GM12874 (cell line): Measurements from ENCODE around the gene DEFB132.

ENCODE experiments used
- TF ChIP-seq, protein P1 (sequence below): IDR thresholded peaks from 2 replicates; pipeline ENCODE4 v1.5.1; 2011; ENCODE audit warnings: low read depth, mild to moderate bottlenecking, control low read depth, low read length, moderate library complexity; ENCODE audit not compliant: insufficient read depth

DEFB132 gene

DNA sequence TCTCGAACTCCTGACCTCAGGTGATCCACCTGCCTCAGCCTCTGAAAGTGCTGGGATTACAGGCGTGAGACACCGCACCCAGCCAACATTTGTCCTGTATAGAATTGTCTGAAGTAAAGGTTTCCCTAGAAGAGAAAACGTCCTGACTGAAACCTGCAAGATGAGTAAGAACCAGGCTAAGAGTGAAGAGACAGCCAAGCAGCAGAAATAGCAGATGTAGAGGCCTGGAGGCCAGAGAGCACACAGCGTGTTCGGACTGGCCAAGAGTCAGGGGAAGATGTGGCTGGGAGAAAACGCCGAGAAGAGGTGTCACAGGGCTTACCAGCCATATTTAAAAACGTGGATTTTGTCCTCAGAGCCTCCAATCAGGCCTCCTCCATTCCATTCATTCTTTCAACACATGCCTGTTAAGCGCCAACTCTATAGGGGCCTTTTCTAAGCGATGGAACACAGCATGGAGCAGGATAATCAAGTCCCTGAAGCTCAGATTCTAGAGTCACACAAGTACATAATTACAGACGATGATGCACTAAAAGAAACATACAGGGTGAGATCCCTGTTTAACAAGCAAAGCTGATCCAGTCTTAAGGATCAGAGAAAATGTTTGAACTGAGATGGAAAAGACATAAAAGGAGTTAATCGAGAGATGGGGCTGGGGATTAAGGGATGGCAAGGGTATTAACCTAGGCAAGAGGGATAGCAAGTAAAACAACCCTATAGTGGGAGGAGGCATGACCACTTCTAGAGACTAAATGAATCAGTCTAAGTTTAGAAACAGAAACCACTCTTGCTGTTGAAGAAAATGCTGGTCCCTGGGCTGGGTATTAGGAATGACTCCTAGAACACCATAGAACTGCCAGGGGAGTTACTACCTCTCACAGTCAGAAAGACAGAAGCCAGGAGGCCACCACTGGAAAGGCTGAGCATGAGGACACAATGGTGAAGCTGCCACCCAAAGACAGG is 44.6 kb downstream of the DEFB132 start:
- TF ChIP-seq, protein P1, sequence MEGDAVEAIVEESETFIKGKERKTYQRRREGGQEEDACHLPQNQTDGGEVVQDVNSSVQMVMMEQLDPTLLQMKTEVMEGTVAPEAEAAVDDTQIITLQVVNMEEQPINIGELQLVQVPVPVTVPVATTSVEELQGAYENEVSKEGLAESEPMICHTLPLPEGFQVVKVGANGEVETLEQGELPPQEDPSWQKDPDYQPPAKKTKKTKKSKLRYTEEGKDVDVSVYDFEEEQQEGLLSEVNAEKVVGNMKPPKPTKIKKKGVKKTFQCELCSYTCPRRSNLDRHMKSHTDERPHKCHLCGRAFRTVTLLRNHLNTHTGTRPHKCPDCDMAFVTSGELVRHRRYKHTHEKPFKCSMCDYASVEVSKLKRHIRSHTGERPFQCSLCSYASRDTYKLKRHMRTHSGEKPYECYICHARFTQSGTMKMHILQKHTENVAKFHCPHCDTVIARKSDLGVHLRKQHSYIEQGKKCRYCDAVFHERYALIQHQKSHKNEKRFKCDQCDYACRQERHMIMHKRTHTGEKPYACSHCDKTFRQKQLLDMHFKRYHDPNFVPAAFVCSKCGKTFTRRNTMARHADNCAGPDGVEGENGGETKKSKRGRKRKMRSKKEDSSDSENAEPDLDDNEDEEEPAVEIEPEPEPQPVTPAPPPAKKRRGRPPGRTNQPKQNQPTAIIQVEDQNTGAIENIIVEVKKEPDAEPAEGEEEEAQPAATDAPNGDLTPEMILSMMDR = no peak

DNA sequence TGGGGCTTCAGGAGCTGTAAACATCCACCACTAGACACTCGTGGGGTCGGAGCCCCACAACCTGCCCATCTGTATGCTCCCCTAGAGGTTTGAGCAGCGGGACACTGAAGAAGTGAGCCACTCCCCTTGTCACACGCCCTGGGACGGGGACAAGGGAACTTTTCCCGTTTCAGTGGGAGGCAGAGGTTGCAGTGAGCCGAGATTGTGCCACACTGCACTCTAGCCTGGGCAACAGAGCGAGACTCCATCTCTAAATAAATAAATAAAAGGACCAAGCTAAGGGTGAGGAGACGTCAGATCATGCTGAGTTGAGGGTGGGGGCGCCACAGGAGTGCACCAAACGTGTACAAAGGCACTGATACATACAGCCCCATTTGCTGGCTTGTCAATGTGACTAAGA is 48.2 kb downstream of the DEFB132 start:
- TF ChIP-seq, protein P1 = no peak

DNA sequence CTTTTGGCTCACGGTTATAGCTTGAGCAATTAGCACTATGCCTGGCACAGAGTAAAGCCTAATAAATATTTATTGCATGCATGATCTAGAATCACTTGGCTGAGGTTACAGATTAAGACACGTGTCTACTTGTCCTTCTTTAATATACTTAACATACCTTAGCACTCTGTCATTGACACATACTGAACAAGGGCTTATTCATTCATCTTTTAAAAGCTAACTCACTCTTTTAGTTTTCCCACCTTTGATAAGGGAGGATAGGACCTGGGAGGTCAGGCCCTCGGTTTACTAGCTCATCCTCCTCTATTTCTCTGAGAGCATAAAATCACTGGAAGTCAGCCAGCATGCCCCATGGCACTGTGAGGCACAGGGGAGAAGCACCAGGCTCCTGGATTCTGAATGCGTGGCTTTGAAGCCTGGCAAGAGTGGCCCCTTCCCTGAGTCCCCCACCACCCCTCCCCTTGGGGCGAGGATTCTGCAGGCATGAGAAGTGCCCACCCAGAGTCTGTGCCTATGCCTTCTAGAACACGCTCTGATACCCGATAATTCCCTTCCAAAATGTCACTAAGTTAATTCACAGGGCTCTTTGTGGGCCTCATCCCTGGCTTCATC is 51.0 kb downstream of the DEFB132 start:
- TF ChIP-seq, protein P1 = no peak

DNA sequence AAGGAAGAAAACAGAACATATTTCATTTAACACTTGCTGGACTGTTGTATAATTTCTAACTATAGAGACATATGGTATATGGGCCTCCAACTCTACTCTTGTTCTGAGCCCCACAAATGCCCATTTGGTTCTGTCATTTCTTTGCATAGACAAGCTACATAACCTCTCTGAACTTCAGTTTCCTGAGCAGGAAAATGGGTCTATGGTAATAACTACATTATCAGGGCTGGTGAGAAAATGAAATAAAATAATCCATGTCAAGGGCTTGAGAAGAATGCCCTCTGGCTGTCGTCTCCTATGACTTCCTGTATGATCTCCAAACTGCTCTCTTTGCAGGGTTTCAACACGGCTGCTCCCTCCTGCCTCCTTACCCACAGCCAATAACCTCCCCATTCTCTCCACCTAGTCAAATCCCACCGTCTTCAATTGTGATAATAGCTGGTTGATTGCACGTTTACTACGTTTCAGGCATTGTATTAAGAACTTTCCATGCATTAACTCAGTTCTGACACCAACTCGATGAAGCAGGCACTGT is 51.8 kb downstream of the DEFB132 start:
- TF ChIP-seq, protein P1 = no peak

DNA sequence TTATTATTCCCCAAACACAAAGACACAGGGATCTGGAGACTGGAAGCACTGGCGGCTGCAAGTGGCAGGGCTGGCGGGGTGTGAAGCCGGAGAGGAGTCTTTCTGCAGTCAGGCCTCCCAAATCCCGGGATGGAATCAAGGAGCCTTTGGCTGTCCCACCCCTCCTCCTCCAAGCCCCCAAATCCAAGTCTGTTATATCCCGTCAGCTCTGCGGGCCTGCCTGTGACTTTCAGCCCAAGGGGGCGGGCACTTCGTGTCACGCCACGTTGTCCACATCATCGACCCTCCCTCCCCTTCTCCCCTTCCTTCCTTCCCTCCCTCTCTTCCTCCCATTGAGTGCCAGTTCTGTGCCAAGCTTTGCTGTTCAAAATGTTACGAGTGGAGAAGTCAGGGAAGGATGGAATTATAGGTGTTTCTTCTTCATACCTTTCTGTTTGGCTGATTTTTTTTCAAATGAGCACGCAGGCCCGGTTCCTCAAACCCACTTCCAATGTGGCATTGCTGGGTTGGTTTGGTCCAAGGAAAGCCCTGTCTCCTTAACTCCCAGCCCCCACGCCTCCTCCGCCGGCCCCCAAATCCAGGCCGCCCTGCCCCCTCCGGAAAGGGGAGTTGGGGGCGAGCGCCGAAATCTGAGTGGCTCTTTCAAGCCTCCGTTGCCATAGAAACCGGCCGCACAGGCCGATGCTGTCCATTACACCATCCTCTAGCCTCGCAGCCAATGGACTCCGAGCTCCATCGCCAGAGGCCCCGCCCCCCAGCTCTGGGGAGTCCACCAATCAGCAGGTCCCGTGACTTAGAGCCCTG is 52.5 kb downstream of the DEFB132 start:
- TF ChIP-seq, protein P1 = no peak

DNA sequence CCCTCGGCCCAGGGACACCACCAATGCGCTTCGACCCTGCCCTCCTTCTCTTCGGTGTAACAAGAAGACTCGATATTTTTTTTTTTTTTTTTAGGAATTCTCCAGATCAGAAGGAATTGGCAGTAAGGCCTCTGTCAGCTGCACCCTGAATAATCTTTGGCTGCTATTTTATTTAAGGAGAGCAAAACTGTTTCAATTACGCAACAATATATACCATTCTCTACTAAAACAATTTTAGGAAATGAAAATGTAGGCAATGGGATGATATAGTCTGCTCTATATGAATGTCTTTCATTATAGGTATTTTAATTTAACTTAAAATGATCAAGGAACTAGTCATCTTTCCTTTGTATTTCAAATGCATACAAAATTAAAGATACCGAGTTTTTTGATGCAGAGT is 53.1 kb downstream of the DEFB132 start:
- TF ChIP-seq, protein P1 = no peak
